ENCODE measurements around the gene MXRA5. TPM values are rescaled to one million over a fixed set of nuclear protein-coding genes. Genes with fewer than 3 reads are reported as not detected.

MXRA5 gene
- total and polyA plus RNA-seq, 11 donors: 0.08 to 68.0 (median 3.1) TPM

- Histone ChIP-seq H3K27ac (peak overlapping the region in 2 of 12 donors; percentile 24 to 30), H3K4me3 (peak overlapping the region in 8 of 12 donors; percentile 3 to 35 (median 14)), H3K27me3 (no peaks in the 10 kb centered on the region), H3K36me3 (no peaks in the 10 kb centered on the region), H3K4me1 (peaks cover 0 to 9% (median 0%) of the 10 kb centered on the region in 12 donors), H3K9me3 (peaks cover 0 to 13% (median 0%) of the 10 kb centered on the region in 12 donors)
- intact Hi-C loops (cut with DNase I): no loop called here
- peak in 1 of 4 donors; percentile 50 for ATAC-seq
- 23 to 46% (median 32%) methylated on average over 6 of the region's 6 CpGs for WGBS, 4 donors
- DNase-seq: no peak
- TF ChIP-seq POLR2A (IDR thresholded peaks at IDR 0.05): no peak
- no peak for TF ChIP-seq CTCF (IDR thresholded peaks at IDR 0.05)
These were observed 74.6 kb downstream of the MXRA5 start for GRCh38 chrX:3271834-3272186.

GRCh38 chrX:3271183-3271833 lies 75.1 kb downstream of the MXRA5 start:
- Histone ChIP-seq H3K4me1 (peaks cover 0 to 9% (median 0%) of the 10 kb centered on the region in 12 donors), H3K9me3 (peaks cover 0 to 13% (median 0%) of the 10 kb centered on the region in 12 donors), H3K4me3 (peak overlapping the region in 8 of 12 donors; percentile 3 to 35 (median 14)), H3K27ac (peak overlapping the region in 2 of 12 donors; percentile 24 to 30), H3K27me3 (no peaks in the 10 kb centered on the region), H3K36me3 (no peaks in the 10 kb centered on the region)
- TF ChIP-seq POLR2A (IDR thresholded peaks at IDR 0.05): no peak
- no peak for TF ChIP-seq CTCF (IDR thresholded peaks at IDR 0.05)
- WGBS, 4 donors: 34 to 61% (median 50%) methylated on average over 12 of the region's 12 CpGs
- ATAC-seq (no peak), DNase-seq (no peak)
- intact Hi-C loops (cut with DNase I): no loop called here

- ATAC-seq: no peak
- no peak for DNase-seq
- H3K27ac ChIP-seq: no peak overlapping the region
- peaks cover 0 to 6% (median 0%) of the 10 kb centered on the region in 12 donors for H3K9me3 ChIP-seq
- TF ChIP-seq CTCF (IDR thresholded peaks at IDR 0.05): no peak
- TF ChIP-seq POLR2A (IDR thresholded peaks at IDR 0.05): no peak
- H3K36me3 ChIP-seq: no peaks in the 10 kb centered on the region
- H3K4me3 ChIP-seq: no peak overlapping the region
- H3K27me3 ChIP-seq: no peaks in the 10 kb centered on the region
- intact Hi-C loops (cut with DNase I): no loop called here
- H3K4me1 ChIP-seq: peaks cover 0 to 9% (median 0%) of the 10 kb centered on the region in 12 donors
- 77 to 88% (median 83%) methylated on average over 3 of the region's 3 CpGs for WGBS, 4 donors
These were observed 77.6 kb downstream of the MXRA5 start for GRCh38 chrX:3268829-3269228.

- WGBS, 4 donors: 50 to 63% (median 51%) methylated on average over 2 of the region's 2 CpGs
- no peak overlapping the region for H3K4me3 ChIP-seq
- no peak overlapping the region for H3K27ac ChIP-seq
- intact Hi-C loops (cut with DNase I): no loop called here
- peaks cover 0 to 34% (median 1%) of the 10 kb centered on the region in 12 donors for H3K9me3 ChIP-seq
- no peak for TF ChIP-seq POLR2A (IDR thresholded peaks at IDR 0.05)
- no peak for TF ChIP-seq CTCF (IDR thresholded peaks at IDR 0.05)
- peaks cover 0 to 3% (median 0%) of the 10 kb centered on the region in 12 donors for H3K4me1 ChIP-seq
- no peaks in the 10 kb centered on the region for H3K27me3 ChIP-seq
- no peaks in the 10 kb centered on the region for H3K36me3 ChIP-seq
- DNase-seq: no peak
- no peak for ATAC-seq
These were observed 82.7 kb downstream of the MXRA5 start for GRCh38 chrX:3263681-3264126.
